Kidney epithelial cell (primary cell): ENCODE data around the gene NDST1. TPM values are rescaled to one million over a fixed set of nuclear protein-coding genes. Genes with fewer than 3 reads are reported as not detected.

Experiments
- DNase-seq: peaks from one replicate; pipeline ENCODE4 v3.0.0-alpha.2; 2010; ENCODE audit warnings: low read depth
- H3K27me3 ChIP-seq: 2 replicates; pipeline ENCODE4 v1.6.0; 2011; ENCODE audit warnings: low read length; ENCODE audit not compliant: control insufficient read depth, insufficient read depth
- H3K36me3 ChIP-seq: 2 replicates; pipeline ENCODE4 v1.5.1; 2011; ENCODE audit warnings: low read length; ENCODE audit not compliant: control insufficient read depth, insufficient read depth
- H3K4me3 ChIP-seq: 2 replicates; pipeline ENCODE4 v1.5.1; 2011; ENCODE audit warnings: low read depth, mild to moderate bottlenecking, control low read depth, low read length
- total RNA-seq: library from RNA; depleted of rRNA; stranded (reverse); fragments of >200 nt; gene quantifications from 2 replicates; pipeline ENCODE4 v1.2.3, GENCODE V29; 2015
- TF ChIP-seq, protein P1 (sequence below): IDR thresholded peaks from 2 replicates; pipeline ENCODE4 v1.5.1; 2011; ENCODE audit warnings: mild to moderate bottlenecking, moderate library complexity, low read length, control low read depth, inconsistent platforms; ENCODE audit not compliant: insufficient read depth, poor library complexity, severe bottlenecking

NDST1 gene
- total RNA-seq, 1 donor from 2014 or later, result 192 TPM

DNA sequence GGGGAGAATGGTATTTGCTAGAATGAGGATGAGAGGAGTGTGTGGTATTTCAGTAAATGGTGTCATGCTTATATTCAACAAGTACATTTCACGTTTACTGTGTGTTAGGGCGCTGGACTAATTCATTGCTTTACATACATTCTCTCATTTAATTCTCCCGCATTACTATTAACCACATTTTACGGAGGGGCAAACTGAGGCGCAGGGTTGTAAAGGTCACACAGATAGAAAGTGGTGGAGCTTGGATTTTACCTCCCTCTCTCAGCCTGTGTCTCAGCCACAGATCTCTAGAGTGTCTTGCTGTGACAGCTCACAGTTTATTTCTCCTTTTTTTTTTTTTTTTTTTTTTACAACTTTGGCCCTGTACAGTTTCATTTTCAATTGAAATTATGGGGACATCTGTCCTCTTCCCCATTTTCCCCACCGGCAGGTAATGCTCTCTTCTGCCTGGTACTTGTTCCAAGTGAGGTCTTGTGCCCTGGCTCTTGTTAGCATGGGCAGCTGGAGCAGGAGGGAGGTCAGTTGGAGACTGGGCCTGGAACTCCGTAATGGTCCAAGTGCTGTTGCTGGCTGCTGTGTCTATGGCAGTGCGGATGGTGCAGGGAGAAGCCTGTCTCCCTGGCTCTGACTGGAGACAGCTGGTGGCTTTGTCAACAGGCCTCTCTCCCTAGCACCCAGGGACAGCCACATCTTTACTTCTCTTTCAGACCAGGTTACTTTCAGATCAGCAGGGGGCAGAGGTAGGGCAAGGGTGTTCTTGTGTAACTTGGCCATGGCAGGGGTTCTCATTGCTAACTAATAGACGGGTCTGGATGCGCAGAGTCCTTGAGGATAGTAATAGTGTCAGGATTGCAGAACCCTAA lies 20.5 kb upstream of the NDST1 start:
- no peak for DNase-seq
- no peaks in the 10 kb centered on the region for H3K36me3 ChIP-seq
- no peaks in the 10 kb centered on the region for H3K27me3 ChIP-seq
- peak overlapping the region; percentile 92 for H3K4me3 ChIP-seq
- TF ChIP-seq, protein P1, sequence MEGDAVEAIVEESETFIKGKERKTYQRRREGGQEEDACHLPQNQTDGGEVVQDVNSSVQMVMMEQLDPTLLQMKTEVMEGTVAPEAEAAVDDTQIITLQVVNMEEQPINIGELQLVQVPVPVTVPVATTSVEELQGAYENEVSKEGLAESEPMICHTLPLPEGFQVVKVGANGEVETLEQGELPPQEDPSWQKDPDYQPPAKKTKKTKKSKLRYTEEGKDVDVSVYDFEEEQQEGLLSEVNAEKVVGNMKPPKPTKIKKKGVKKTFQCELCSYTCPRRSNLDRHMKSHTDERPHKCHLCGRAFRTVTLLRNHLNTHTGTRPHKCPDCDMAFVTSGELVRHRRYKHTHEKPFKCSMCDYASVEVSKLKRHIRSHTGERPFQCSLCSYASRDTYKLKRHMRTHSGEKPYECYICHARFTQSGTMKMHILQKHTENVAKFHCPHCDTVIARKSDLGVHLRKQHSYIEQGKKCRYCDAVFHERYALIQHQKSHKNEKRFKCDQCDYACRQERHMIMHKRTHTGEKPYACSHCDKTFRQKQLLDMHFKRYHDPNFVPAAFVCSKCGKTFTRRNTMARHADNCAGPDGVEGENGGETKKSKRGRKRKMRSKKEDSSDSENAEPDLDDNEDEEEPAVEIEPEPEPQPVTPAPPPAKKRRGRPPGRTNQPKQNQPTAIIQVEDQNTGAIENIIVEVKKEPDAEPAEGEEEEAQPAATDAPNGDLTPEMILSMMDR, result peak; percentile 22

DNA sequence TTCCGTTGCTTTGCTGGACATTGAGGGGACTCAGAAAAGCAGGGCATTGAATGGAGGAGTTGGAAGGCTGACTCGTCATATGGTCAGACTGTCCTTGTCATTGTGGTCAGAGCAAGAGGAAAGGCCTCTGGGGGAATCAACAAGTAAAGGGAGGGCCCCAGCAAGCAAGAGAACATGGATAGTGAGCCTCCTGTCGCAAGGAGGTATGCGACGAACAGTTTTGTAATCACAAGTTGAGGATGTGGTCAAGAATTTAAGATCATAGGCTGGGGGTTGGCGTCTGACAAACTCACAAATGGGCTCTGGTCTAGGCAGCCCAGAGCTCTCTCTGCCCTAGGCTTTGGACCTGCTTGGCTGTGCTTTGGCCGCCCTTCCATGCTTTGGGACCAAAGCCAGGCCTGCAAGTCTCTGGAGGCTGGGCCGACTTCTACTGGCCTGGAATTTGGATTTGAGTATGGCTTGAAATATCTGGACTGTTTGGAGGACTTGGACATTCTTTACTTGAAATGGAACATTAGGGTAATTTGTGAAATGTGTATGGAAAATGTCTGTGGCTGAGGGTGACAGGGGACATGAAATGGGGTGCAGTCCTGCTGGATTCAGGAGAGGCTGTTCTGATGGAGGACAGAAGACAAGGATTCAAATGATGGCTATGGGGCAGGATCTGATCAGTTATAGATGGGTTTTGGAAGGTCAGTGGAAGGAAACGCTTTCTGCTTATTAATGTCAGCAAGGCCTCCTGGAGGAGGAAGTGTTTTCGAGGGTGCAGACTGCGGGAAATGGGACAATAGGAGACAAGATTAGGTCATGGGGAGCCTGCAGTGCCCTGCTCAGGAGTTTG lies 19.2 kb upstream of the NDST1 start:
- no peak for DNase-seq
- Histone ChIP-seq H3K4me3 (no peak overlapping the region), H3K36me3 (no peaks in the 10 kb centered on the region), H3K27me3 (no peaks in the 10 kb centered on the region)
- TF ChIP-seq, protein P1, result no peak

DNA sequence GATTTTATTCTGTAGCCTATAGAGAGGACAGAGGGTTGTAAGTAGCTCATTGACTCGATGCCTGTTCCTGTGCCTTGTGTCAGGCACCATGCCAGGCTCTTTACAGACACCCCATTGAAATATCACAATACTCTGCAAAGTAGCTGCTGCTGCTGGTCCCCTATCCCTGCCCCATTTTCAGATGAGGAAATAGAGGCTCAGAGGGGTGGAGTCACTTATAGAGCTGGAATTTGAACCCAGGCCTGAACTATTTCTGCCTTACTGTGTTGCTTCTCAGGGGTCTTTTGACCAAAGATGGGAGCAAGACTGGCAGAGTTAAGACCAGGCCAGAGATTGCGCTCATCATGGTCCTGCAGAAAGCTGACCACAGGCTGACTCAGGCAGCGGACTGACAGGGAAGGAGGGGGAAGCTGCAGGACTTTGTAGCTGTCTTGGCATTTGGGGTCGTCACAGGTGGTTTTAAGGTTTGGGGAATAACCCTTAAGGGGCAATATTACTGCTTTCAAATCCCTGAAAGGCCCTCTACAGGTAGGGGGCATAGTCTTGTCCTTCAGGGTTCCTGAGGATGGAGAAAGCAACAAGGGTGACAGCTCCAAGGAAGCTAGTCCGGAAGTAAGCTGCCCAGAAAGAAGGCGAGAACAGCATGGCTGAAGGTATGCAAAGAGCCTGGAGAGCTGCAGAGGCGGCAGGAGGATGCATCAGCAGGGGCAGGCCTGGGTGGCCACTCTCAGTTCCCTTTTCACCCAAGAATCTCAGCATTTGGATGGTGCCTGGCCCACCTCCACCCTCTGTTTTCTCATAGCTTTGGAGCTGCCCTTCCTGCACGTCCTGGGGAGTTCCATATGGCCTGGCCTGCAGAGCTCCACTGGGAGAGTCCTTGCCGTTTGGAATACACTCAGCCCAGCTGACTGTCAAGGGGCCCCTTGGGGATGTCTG lies 18.3 kb upstream of the NDST1 start:
- no peak overlapping the region for H3K4me3 ChIP-seq
- TF ChIP-seq, protein P1, result no peak
- DNase-seq, result no peak
- H3K36me3 ChIP-seq, result no peaks in the 10 kb centered on the region
- no peaks in the 10 kb centered on the region for H3K27me3 ChIP-seq

DNA sequence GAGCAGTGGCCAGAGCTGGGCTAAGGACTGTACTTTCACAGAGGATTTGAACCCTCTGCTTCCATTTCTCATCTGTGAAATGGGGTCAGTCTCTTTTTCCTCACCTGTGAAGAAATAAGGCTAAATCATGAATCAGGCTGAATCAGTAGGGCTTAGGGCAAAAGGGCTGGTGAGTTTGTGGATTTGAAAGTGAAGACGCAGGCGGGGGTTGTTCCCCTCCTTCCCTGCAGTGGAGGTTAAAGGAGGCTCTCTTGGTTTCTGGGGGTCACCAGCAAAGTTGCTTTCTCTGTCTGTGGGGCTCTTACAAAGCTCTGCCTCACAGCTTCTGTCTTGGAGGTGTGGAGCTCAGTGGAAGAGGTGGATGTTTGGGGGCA lies 17.6 kb upstream of the NDST1 start:
- Histone ChIP-seq H3K27me3 (no peaks in the 10 kb centered on the region), H3K36me3 (no peaks in the 10 kb centered on the region), H3K4me3 (no peak overlapping the region)
- TF ChIP-seq, protein P1, result no peak
- no peak for DNase-seq

DNA sequence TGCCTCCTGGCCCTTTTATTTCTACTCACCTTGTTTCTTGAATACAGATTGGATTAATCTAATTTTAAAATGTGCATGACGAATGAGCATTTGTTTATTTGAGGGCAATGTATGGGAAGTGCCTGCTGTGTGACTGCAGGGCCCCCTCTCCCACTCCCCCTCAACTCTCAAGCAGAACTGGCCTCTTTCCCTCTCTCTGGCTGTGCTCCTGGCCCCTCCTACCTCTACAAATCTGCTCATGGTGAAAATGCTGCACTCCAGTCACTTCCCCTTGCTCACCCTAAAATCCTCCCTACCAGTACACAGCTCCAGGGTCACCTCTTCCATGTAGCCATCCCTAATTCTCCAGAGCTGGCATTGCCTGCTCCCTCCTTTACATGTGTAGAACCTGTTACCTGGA lies 17.2 kb upstream of the NDST1 start:
- H3K36me3 ChIP-seq, result no peaks in the 10 kb centered on the region
- H3K4me3 ChIP-seq, result no peak overlapping the region
- no peaks in the 10 kb centered on the region for H3K27me3 ChIP-seq
- TF ChIP-seq, protein P1, result no peak
- DNase-seq, result no peak
